Lung (tissue), 12 donors: ENCODE data around the gene CRYAB. TPM values are rescaled to one million over a fixed set of nuclear protein-coding genes. Genes with fewer than 3 reads are reported as not detected.

Experiments used
- ATAC-seq: fragments of 200-7000 bp; cut with Tn5 transposase; one replicate; pipeline ENCODE4 v1.9.1; 2020; ENCODE audit warnings: moderate number of reproducible peaks; ENCODE audit not compliant: insufficient read depth, low FRiP score
- DNase-seq, 3 donors: peaks; one replicate each; pipeline ENCODE4 v3.0.0-alpha.2; 2013 to 2017
- H3K27ac ChIP-seq, 2 donors: one replicate each; pipeline ENCODE4 v1.5.1; 2013; ENCODE audit warnings: mild to moderate bottlenecking in 2 of 2, moderate library complexity in 2 of 2, control low read depth in 1 of 2, inconsistent platforms in 1 of 2, low read depth in 1 of 2, low read length in 1 of 2
- H3K27me3 ChIP-seq, 3 donors: one replicate each; pipeline ENCODE4 v1.5.1; 2013; ENCODE audit warnings: low read length in 2 of 3; ENCODE audit not compliant: control insufficient read depth in 3 of 3, insufficient read depth in 3 of 3
- H3K36me3 ChIP-seq, 4 donors: one replicate each; pipeline ENCODE4 v1.5.1; 2013; ENCODE audit warnings: low read length in 4 of 4, mild to moderate bottlenecking in 1 of 4, moderate library complexity in 1 of 4; ENCODE audit not compliant: control insufficient read depth in 4 of 4, insufficient read depth in 4 of 4
- H3K4me1 ChIP-seq, 5 donors: one replicate each; pipeline ENCODE4 v1.5.1; 2013; ENCODE audit warnings: low read length in 5 of 5, mild to moderate bottlenecking in 2 of 5, moderate library complexity in 1 of 5; ENCODE audit not compliant: control insufficient read depth in 5 of 5, insufficient read depth in 5 of 5
- H3K4me3 ChIP-seq: one replicate; pipeline ENCODE4 v1.5.1; 2013; ENCODE audit warnings: mild to moderate bottlenecking, control low read depth, moderate library complexity
- H3K9ac ChIP-seq, 2 donors: one replicate each; pipeline ENCODE4 v1.5.1; 2013; ENCODE audit warnings: low read length in 2 of 2, control low read depth in 1 of 2; ENCODE audit not compliant: insufficient read depth in 1 of 2
- H3K9me3 ChIP-seq, 4 donors: one replicate each; pipeline ENCODE4 v1.5.1; 2013; ENCODE audit warnings: low read length in 3 of 4, mild to moderate bottlenecking in 1 of 4, moderate library complexity in 1 of 4; ENCODE audit not compliant: control insufficient read depth in 4 of 4, insufficient read depth in 3 of 4
- WGBS, 2 donors: extraction: QIAGEN DNeasy Blood & Tissue Kit; methylation state at CpG; one replicate each; pipeline ENCODE4 v1.1.7; 2013; 5-methylcytosine and 5-hydroxymethylcytosine counted together
- polyA plus RNA-seq, 2 donors: library from polyadenylated mRNA; stranded (reverse); fragments of 200-250 nt; gene quantifications; one replicate each; pipeline ENCODE4 v1.2.1, GENCODE V29; 2013
- total RNA-seq, 2 donors: library from RNA; depleted of rRNA in 1 of 2; stranded (reverse); fragments of >200 nt in 1 of 2; gene quantifications; one replicate each; pipeline ENCODE4 v1.2.1, GENCODE V29; 2014 to 2021
- TF ChIP-seq, protein P1 (sequence below): IDR thresholded peaks from 2 replicates; pipeline ENCODE4 v1.5.1; 2012; ENCODE audit warnings: mild to moderate bottlenecking; ENCODE audit errors: control extremely low read depth, extremely low read depth
- donor health status: control.
- donor health status: control.
- donor health status: Bipolar disorder and iron deficiency.
- donor health status: healthy.
- donor health status: DM: yes; HTN: yes; CAD: no.

The CRYAB gene
- total and polyA plus RNA-seq, 4 donors: 12.0 to 73.0 (median 60.8) TPM

DNA sequence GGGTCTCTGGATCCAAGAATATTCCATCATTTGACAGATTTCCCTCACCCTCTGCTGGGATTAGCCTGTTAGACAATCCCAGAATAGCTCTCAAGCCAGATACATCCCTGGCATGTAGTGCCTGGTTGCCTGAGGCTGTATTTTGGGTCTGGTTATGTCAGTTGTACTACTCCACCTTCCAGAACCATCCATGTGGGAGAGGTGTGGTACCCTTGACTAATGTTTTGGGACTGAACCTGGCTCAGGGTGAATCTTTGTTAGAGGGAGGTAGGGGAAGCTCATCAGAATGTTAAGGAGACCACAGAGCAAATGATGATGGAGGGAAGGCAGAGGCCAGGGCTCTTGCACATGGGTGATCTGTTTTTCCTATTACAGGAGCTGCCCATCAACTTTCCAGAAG lies 12.4 kb upstream of the CRYAB start:
- peaks cover 7 to 37% (median 15%) of the 10 kb centered on the region in 5 donors for H3K4me1 ChIP-seq
- H3K9me3 ChIP-seq: no peaks in the 10 kb centered on the region
- no peaks in the 10 kb centered on the region for H3K27me3 ChIP-seq
- TF ChIP-seq, protein P1, sequence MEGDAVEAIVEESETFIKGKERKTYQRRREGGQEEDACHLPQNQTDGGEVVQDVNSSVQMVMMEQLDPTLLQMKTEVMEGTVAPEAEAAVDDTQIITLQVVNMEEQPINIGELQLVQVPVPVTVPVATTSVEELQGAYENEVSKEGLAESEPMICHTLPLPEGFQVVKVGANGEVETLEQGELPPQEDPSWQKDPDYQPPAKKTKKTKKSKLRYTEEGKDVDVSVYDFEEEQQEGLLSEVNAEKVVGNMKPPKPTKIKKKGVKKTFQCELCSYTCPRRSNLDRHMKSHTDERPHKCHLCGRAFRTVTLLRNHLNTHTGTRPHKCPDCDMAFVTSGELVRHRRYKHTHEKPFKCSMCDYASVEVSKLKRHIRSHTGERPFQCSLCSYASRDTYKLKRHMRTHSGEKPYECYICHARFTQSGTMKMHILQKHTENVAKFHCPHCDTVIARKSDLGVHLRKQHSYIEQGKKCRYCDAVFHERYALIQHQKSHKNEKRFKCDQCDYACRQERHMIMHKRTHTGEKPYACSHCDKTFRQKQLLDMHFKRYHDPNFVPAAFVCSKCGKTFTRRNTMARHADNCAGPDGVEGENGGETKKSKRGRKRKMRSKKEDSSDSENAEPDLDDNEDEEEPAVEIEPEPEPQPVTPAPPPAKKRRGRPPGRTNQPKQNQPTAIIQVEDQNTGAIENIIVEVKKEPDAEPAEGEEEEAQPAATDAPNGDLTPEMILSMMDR: no peak
- ATAC-seq (no peak), DNase-seq (peak in 1 of 3 donors; percentile 14)
- no peaks in the 10 kb centered on the region for H3K36me3 ChIP-seq
- no peak overlapping the region for H3K4me3 ChIP-seq
- H3K9ac ChIP-seq: peak overlapping the region in 1 of 2 donors; percentile 79
- H3K27ac ChIP-seq: peak overlapping the region; percentile 80 to 97

DNA sequence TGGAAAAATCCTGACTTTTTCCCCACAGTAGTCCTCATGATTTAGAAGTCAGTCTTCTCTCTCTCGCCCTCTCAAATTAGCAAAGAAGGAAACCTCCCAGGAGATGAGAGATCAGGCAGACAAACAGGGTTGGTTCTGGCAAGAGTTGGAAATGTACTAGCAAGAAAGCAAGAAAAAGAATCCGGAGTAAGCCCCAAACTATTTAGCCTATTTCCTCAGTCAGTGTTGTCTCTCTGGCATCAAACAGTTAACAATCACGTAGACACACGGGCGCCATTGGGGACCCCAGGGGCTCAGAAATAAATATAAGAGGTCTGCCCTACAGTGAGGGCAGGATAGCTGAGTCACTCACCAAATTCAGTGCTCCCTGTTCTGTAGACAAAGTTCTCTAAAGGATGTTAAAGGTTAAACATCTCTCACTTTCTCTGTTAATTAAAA lies 11.8 kb upstream of the CRYAB start:
- TF ChIP-seq, protein P1: no peak
- Histone ChIP-seq H3K27me3 (no peaks in the 10 kb centered on the region), H3K4me3 (no peak overlapping the region), H3K4me1 (peaks cover 7 to 37% (median 15%) of the 10 kb centered on the region in 5 donors), H3K9me3 (no peaks in the 10 kb centered on the region), H3K36me3 (no peaks in the 10 kb centered on the region), H3K9ac (peak overlapping the region in 1 of 2 donors; percentile 79), H3K27ac (peak overlapping the region; percentile 80 to 97)
- 38 to 53% methylated on average over 5 of the region's 5 CpGs for WGBS, 2 donors
- peak in 1 of 3 donors; percentile 56 for DNase-seq
- no peak for ATAC-seq

DNA sequence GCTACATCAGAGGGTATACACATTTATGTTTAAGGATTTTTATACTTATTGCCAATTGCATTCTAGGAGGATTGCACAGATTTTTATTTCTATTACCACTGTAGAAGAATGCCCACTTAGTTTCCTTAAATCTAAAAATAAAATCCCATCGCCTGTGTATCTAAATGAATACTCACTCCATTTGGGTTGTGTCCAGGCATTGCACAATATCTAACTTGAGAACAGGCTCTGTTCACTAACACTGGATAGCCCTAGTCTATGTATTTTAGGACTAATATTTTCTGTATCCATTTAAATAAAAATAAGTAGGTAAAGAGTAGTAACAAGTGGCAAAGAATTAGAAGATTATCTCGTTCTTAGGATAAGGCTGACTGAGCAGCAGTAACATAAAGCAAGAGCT lies 11.2 kb upstream of the CRYAB start:
- Histone ChIP-seq H3K36me3 (no peaks in the 10 kb centered on the region), H3K4me1 (peaks cover 7 to 37% (median 15%) of the 10 kb centered on the region in 5 donors), H3K4me3 (no peak overlapping the region), H3K9ac (peak overlapping the region in 1 of 2 donors; percentile 79), H3K27me3 (no peaks in the 10 kb centered on the region), H3K27ac (peak overlapping the region; percentile 80 to 97), H3K9me3 (no peaks in the 10 kb centered on the region)
- DNase-seq (peak; percentile 55 to 96 (median 94)), ATAC-seq (no peak)
- 16 to 28% methylated on average over 2 of the region's 2 CpGs for WGBS, 2 donors
- TF ChIP-seq, protein P1: no peak
